Transverse colon (tissue), 3 donors: ENCODE results near the gene DIABLO.

Experiments
- CTCF ChIP-seq, 5 experiments: fragments of 200-600 bp in 3 of 5; fragments of 450-650 bp in 2 of 5; sonication (generic) in 3 of 5; IDR thresholded peaks; 1 replicate in 2 of 5; 2 replicates in 3 of 5; pipeline ENCODE4 v1.5.1; 2016 to 2017; ENCODE audit warnings: antibody characterized with exemption in 5 of 5, inconsistent platforms in 3 of 5, mild to moderate bottlenecking in 2 of 5, moderate library complexity in 1 of 5
- POLR2A ChIP-seq: fragments of 450-650 bp; IDR thresholded peaks from one replicate; pipeline ENCODE4 v1.6.1; 2016; ENCODE audit warnings: antibody characterized with exemption, mild to moderate bottlenecking, moderate library complexity

- no peak for TF ChIP-seq CTCF (IDR thresholded peaks at IDR 0.05)
- TF ChIP-seq POLR2A: no peak
Observed at GRCh38 chr12:122160761-122161160, 65.1 kb downstream of the DIABLO start.
